Embryonic facial prominence (tissue), 1 donor: ENCODE data around the gene ELOVL6.
A peak's percentile ranks its signal among the peaks of the same experiment; 100 is the strongest.

Experiments used
- DNase-seq: peaks from one replicate; pipeline ENCODE4 v3.0.0-alpha.2; 2016; ENCODE audit errors: extremely low spot score

Gene ELOVL6

GRCh38 chr4:110025718-110026117 is 172.7 kb downstream of the ELOVL6 start:
- DNase-seq: no peak

- no peak for DNase-seq
Observed at GRCh38 chr4:110025056-110025455, 173.4 kb downstream of the ELOVL6 start.

GRCh38 chr4:110022457-110022856 is 176.0 kb downstream of the ELOVL6 start:
- DNase-seq: no peak

- DNase-seq: no peak
Observed at GRCh38 chr4:110020646-110021443, 177.6 kb downstream of the ELOVL6 start.

- no peak for DNase-seq
Observed at GRCh38 chr4:110020139-110020538, 178.3 kb downstream of the ELOVL6 start.

GRCh38 chr4:110019153-110019552 is 179.3 kb downstream of the ELOVL6 start:
- DNase-seq: no peak

- DNase-seq: no peak
Observed at GRCh38 chr4:110014233-110014632, 184.2 kb downstream of the ELOVL6 start.

GRCh38 chr4:110012917-110013316 is 185.5 kb downstream of the ELOVL6 start:
- DNase-seq: no peak

- DNase-seq: no peak
Observed at GRCh38 chr4:110010797-110011196, 187.6 kb downstream of the ELOVL6 start.

GRCh38 chr4:110009550-110009949 is 188.9 kb downstream of the ELOVL6 start:
- no peak for DNase-seq

- DNase-seq: no peak
Observed at GRCh38 chr4:110008540-110008939, 189.9 kb downstream of the ELOVL6 start.

GRCh38 chr4:110007217-110007616 is 191.2 kb downstream of the ELOVL6 start:
- DNase-seq: no peak

- DNase-seq: peak; percentile 71
Observed at GRCh38 chr4:110005461-110006056, 192.9 kb downstream of the ELOVL6 start.

- DNase-seq: no peak
Observed at GRCh38 chr4:110004556-110004955, 193.9 kb downstream of the ELOVL6 start.

GRCh38 chr4:110003401-110004187 is 194.8 kb downstream of the ELOVL6 start:
- DNase-seq: no peak

GRCh38 chr4:110002326-110002725 is 196.1 kb downstream of the ELOVL6 start:
- no peak for DNase-seq

GRCh38 chr4:109999585-109999912 is 198.9 kb downstream of the ELOVL6 start:
- no peak for DNase-seq

- DNase-seq: peak; percentile 53
Observed at GRCh38 chr4:109998867-109999584, 199.4 kb downstream of the ELOVL6 start.

GRCh38 chr4:109996526-109996925 is 201.9 kb downstream of the ELOVL6 start:
- DNase-seq: no peak
